GM18951 (cell line): ENCODE data around the gene UNC5B.

Experiments used
- POLR2A ChIP-seq: IDR thresholded peaks from 4 replicates; pipeline ENCODE4 v1.6.1; 2011; ENCODE audit warnings: mild to moderate bottlenecking; ENCODE audit not compliant: insufficient read length, insufficient read depth; ENCODE audit errors: extremely low read depth
- in situ Hi-C: fragments of 300-500 bp; cut with MboI; formaldehyde crosslinking; loops from one replicate; pipeline ENCODE4 v1.12.0; 2022; ENCODE audit warnings: low sequenced_read_pairs, mixed read lengths, inconsistent platforms; ENCODE audit not compliant: unreplicated experiment

The UNC5B gene

DNA sequence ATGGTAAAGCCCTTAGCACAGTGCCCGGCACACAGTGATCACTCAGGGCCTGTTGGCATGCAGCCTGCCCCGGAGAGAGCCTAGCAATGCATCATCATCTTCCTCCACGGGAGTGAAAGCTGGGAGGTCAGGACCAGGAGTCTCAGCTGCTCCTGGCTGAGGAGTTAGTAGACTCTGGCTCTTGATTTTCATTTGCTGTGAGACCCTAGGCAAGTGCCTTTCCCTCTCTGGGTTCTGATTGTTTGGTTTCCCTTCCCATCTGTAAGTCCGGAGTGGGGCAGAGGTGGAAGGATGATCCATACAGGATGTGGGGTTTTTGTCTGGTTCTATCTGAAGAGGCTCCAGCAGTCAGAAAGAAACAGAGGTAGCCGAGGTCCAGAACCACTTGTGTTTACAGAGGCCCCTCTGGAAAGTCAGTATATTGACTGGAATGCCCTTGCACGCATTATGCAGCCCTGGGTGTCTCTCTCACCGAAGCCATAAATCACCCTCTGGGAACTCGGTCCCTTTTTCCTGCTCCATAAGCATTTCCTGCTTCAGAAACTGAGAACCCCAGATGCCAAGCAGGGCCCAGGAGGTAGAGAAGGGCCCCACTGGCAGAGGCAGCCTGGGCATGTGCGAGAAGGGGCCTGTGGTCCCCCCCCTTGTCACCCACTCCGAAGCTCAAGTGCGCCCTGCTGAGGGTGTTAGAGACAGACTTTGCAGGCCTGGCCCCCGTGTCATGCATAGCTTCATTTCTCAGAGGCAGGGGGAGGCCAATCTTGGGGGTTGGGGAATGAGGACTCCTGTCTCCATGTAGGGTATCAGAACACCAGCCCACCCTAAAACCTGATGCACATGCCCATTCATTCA is 8.5 kb downstream of the UNC5B start:
- TF ChIP-seq POLR2A, result no peak
- in situ Hi-C loops, result no loop called here

DNA sequence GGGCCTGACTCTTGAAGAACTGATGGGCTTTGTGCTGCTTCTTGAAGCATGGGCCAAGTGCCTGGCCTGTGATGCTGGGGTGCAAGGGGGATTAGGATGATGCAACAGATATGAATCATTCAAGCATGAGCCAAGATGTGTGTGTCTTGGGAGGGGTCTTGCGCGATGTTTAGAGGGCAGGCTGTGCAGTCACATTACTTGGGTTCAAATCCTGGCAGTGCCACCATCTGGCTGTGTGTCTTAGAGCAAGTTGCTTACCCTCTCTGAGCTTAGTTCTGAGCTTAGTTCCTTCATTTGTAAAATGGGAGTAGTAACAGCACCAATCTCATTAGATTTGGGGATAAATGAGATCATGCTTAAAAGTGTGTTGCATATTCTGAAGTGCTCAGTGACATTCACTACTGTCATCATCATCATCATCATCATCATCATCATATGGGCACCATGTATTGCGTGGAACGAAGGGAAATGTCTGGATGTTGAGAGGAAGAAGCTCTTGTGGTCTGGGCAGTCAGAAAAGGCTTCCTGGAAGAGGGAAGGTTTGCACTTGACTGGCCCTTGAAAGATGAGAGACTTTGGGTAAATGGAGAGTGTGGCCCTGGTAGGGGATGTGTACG is 9.3 kb downstream of the UNC5B start:
- in situ Hi-C loops, result no loop called here
- no peak for TF ChIP-seq POLR2A

- no peak for TF ChIP-seq POLR2A
- in situ Hi-C loops, result no loop called here
Measured at GRCh38 chr10:71222601-71223346, 10.4 kb downstream of the UNC5B start.

- in situ Hi-C loops, result no loop called here
- TF ChIP-seq POLR2A, result no peak
Measured at GRCh38 chr10:71223347-71224058, 11.1 kb downstream of the UNC5B start.

DNA sequence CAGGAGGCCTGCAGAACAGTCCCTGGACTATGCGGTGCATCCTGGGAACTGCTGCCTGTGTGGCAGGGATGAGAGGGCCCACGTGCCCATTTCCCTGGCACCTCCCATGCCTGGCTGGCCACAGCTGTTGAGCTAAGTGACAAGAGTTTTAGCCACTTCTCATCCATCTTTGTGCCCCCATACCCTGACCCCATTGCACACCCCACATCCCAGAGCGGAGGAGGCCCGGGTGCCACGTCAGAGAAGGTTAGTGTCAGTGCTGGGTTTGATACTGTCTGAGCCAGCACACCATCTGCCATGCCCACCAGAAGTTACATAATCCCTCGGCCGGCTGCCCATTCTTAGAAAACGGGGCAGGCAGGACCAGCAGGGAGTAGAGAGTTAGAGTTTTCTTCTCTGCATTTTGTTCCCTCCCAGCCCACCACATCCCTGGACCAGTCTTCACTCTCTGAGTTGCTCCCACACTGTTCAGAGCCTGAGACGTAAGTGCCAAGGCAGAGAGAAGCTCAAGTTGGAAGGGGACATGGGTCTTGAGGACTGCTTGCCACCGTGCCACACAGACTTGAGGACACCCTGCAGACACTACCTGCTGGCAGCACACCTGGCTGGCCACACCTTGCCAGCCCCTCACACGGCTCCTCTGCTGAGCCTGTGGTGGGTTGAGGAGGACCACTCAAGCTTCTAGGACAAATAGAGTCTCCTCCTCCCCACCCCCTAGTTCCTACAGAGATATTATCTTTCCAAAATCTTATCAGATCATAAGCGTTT is 13.1 kb downstream of the UNC5B start:
- no peak for TF ChIP-seq POLR2A

GRCh38 chr10:71228875-71229675 is 16.7 kb downstream of the UNC5B start:
- in situ Hi-C loops, result no loop called here
- TF ChIP-seq POLR2A, result no peak

More for the DNA sequence above, 13.1 kb downstream of the UNC5B start:
- in situ Hi-C loops, result no loop called here

DNA sequence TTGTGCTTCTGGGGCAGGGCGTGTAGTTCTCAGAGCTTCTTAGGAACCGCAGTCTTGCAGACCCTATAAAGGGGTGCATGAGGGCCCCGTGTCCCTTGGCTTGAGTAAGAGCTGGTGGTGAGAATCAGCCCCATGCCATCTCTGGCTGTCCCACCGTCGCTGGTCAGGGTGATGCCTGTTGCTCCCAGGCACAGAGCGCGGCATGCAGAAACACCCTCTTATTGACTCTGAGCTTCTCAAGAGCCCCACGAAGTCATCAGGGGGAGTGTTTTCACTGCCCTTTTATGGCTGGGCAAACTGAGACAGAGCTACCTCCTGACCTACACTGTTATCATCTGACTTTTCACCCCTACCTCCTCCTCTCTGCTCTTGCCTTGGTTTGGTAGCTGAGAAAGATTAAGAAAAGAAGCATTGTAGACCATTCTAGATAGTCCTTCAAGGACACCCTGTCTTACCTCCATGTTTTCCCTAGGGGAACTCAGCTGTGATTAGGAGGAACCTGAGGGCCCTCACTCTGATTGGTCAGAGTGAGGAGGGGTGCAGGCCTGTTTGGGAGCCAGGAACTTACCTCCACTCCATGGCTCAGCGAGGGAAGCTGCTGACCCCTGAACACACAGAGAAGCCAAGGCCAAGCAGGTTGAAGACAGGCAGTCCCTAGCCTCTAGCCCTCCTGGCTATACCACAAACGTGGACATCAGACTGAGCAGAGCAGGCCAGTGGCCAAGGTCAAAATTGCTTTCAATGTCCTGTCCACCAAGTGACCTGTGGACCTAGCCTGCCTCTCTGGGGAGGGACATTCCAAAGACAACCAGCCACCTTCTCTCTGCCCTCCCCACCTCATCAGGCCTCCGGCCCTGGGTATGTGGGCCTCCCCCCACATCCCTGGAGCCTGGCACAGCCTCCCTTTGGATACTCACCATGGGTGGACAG is 17.6 kb downstream of the UNC5B start:
- in situ Hi-C loops, result no loop called here

DNA sequence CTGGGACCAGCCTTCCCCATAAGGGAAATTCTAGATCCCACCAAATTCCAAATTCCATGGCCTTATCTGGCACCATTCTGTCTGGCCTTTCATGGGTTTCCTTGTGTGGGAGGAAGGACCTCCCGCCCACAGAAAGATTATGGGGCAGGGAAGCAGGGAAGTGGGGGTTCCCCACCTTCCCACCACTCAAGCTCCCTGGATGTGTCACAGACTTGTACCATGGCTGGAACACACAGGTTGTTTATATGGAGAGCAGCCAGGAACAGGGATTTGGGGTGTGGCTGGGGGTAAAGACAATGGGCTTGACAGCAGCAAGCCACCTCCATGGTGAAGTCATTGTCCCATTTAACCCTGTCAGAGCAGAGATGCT is 18.3 kb downstream of the UNC5B start:
- in situ Hi-C loops, result no loop called here

More for the DNA sequence above, 17.6 kb downstream of the UNC5B start:
- no peak for TF ChIP-seq POLR2A

GRCh38 chr10:71231206-71231605 is 18.8 kb downstream of the UNC5B start:
- in situ Hi-C loops, result no loop called here
- no peak for TF ChIP-seq POLR2A

More for the DNA sequence above, 18.3 kb downstream of the UNC5B start:
- no peak for TF ChIP-seq POLR2A

DNA sequence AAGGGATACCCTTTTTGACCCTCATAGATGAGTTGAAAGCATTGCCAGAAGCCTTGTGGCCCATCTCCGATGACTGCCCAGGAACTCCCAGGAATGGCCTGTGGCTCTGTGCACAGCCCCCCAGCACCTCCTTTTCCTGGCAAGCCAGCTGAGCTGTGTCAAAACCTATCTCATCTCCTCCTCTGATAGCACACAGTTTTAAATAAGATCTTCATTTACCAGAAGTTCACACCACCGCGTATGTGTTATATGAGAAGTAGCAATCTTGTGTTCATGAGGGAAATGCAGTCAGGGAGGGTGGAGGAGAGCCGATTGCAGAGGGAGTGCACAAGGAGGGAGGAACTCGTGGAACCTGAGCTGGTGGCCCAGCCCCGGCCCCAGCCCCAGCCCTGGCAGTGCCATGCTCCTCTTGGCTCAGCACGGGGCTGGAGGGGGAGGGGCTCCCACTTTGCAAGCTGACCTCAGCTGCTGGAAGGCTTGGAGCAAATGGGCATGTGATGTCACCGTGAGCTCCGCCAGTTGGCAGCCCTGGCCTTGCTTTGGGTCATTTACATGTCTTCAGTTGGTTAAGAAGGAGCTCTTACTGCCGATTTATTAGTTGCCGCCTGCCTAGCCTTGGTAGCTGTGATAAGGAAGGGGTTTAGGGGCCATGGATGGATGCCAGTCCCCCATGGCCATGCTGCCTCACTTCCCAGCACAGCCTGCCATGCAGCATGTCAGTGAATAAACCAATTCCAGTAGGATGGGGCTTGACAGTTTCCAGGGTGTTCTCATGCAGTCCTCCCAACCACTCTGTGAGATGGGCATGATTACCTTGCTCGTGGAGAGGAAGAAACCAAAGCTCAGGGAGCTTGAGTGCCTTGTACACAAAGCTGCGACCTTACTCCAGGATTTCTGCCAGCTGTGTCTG is 20.0 kb downstream of the UNC5B start:
- no peak for TF ChIP-seq POLR2A
- in situ Hi-C loops, result no loop called here

DNA sequence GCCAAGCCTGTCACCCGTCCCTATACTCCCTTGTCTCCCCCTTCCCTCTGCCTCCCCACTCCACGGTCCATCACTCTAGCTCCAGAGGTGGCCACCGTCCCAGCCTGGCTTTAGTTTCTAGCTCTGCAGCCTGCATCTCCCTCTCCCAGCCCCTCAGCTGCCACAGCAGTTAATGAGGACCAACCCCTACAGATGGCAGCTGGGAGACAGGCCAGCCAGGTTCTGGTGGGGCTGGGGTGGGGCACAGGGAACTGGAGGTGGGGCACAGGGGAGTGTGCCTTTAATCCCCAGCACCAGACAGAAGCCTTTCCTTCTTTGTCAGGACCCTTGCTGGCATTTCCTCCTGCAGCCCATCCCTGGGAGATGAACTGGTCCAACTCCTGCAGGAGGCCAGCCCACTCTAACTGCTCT is 21.1 kb downstream of the UNC5B start:
- TF ChIP-seq POLR2A, result no peak
- in situ Hi-C loops, result no loop called here
